ENCODE data around the gene ARFGAP3.

Gene ARFGAP3

DNA sequence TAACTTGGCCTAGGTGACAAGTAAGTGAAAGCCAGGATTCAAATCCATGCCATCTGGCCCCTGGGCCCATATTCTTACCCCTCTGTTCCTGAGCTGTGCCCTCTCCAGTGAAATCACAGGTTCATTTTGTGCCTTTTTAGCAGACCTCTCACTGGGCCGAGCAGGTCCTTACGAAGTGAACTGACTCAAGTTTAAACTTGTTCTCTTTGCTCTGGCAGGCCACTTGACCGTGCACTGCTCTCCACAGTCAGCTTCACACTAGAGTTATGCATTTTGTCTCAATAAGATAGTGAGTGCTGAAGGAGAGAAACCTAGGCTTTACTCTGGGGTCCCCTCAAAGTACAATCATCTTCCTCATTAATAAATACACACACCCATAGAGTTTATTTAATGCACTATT lies 40.7 kb downstream of the ARFGAP3 start:
- no peak for DNase-seq

DNA sequence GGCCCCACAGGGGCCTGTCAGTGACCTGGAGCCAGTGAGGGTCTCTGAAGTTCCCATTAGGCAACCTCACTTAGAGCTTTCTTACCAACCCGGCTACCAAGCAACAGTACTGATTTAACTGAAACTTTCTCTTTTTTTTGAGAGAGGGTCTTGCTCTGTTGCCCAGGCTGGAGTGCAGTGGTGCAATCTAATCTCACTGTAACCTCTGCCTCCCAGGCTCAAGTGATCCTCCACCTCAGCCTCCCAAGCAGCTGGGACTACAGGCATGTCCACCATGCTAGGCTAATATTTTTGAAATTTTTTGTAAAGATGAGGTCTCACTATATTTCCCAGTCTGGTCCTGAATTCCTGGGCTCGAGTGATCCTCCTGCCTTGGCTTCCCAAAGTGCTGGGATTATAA lies 42.5 kb downstream of the ARFGAP3 start:
- DNase-seq, result no peak

- no peak for DNase-seq
These were observed 42.9 kb downstream of the ARFGAP3 start for GRCh38 chr22:42814215-42814614.

DNA sequence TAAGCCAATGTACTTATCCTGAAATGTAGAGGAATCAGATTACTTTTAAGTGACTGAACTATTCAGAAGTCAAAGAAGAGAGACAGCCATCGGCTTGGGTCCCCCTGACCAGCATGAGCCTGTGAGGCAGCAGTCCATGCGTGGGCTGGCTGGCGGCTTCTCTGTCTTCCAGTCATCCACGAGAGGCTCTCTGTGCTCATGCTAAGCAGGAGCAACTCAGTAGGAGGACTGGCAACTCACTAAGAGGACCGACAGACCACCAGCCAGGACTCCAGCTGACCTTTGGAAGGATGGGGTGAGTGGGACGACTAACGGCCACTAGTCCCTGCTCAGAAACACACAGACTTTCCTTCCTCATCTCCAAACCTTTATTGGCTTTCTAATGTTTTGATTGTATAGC lies 43.6 kb downstream of the ARFGAP3 start:
- no peak for DNase-seq

DNA sequence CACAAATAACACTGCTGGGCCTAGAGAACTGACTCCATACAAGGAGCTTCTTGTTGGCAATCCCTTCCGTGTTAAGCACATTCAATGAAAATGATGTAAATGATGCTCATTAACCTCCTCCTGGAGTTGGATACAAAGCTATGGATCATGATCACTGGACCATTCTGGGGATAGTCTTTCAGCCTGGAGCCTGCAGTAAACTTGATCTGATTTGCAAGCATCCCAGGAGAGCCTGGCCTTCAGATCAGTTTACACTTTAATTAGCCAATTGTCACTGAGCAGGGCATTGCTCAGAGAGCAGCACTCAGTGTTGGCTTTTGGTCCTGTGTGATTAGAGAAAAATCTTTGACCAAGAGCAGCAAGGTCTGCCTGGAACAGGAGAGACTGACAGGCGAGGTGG lies 45.6 kb downstream of the ARFGAP3 start:
- DNase-seq, result no peak

DNA sequence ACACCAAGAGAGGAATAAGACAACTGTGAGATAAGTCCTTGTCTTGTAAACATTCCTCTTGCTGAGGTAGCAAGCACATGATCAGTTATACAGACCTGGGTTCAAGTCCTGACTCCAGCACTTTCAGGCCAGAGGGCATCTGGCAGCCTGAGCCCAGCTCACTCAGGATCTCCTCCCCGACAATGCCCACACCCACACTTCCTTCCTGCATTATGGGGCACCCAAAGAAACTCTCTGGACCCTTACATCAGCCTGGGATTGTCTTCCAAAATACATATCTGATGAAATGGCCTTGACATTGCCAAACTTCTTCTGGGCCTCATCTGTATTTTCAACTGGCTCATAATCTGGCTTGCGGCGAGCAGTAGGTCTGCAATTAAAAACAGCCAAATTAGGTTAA lies 48.6 kb downstream of the ARFGAP3 start:
- no peak for DNase-seq

GRCh38 chr22:42807185-42807584 lies 49.9 kb downstream of the ARFGAP3 start:
- DNase-seq, result no peak

GRCh38 chr22:42805998-42806830 lies 50.9 kb downstream of the ARFGAP3 start:
- no peak for DNase-seq

GRCh38 chr22:42805016-42805997 lies 51.8 kb downstream of the ARFGAP3 start:
- DNase-seq, result no peak

DNA sequence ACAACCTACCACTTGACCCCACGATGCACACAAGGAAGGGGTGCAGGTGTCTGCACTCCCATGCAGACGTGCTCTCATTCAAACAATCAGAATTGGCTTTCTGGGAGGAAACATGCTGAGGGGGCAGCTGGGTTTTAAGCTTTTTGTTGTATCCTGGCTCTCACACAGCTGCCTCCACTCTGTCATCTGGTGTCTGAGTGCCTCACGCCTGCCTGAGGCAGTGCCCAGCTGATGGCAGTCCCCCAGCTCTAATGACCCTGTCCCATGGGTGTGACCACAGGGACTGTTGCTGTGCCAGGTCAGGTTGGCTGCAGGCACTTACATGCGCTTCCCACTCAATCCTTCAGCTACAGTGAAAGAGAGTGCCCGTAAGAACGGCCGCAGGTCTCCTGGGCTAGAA lies 53.7 kb downstream of the ARFGAP3 start:
- DNase-seq, result no peak

DNA sequence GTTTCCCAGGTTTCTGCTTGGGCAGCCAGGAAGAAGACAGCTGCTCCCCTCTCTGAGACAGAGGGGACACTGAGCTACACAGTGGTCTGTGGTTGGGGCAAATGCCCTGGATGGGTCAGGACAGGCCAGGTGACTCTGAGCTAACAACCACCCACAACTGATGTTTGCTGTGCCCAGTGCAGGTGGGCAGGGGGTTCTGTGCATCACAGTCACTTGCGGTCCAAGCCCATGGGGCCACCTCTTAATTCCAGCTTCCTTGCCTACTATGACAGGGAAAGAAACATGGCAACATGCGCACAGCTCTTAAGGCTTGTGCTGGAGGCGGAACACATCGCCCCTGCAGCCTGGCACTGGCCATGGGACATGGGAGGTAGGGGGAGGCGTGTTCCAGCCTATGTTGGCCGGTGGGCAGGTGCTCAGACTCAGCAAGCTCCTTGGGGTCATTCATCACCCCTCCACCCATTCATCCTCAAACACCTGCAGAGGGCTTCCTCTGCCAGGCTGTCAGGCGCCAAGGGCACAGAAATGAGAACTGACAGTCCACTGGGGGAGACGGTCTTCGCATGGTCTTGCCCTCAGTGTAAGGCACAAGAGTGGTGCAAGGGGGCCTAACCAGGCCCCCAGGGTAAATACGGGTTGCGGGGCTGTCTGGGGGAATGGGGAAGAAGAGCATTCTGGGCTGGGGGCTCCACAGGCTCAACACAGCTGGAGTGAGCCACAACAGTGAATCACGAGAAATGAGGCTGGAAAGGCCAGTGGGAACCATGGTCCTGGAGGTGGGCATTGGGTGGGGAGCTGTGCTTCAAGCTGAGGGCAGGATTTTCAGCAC lies 55.6 kb downstream of the ARFGAP3 start:
- DNase-seq, result no peak

GRCh38 chr22:42800451-42801251 lies 56.4 kb downstream of the ARFGAP3 start:
- no peak for DNase-seq

GRCh38 chr22:42799461-42800405 lies 57.3 kb downstream of the ARFGAP3 start:
- no peak for DNase-seq

GRCh38 chr22:42799061-42799460 lies 58.0 kb downstream of the ARFGAP3 start:
- DNase-seq, result no peak

DNA sequence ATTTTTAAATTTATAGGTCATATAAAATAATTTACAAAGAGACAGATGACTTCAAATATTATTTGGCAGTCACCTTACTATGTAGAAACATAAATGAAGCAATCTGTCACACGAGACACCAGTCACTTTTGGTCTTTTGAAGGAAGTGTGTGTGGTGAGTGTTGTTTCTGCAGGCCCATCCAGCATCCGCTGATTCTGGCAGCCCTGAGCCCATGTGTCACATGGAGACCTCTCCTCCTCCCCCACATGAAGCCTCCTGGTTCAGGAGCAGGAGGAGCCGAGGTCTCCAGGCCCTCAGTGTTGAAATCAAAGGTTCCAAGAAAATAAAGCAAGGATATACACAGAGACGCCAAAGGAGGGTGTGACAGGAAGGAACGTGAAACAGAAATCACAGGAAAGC lies 60.1 kb downstream of the ARFGAP3 start:
- no peak for DNase-seq

- no peak for DNase-seq
These were observed 61.0 kb downstream of the ARFGAP3 start for GRCh38 chr22:42796081-42796480.

- DNase-seq, result no peak
These were observed 62.2 kb downstream of the ARFGAP3 start for GRCh38 chr22:42794551-42795510.

DNA sequence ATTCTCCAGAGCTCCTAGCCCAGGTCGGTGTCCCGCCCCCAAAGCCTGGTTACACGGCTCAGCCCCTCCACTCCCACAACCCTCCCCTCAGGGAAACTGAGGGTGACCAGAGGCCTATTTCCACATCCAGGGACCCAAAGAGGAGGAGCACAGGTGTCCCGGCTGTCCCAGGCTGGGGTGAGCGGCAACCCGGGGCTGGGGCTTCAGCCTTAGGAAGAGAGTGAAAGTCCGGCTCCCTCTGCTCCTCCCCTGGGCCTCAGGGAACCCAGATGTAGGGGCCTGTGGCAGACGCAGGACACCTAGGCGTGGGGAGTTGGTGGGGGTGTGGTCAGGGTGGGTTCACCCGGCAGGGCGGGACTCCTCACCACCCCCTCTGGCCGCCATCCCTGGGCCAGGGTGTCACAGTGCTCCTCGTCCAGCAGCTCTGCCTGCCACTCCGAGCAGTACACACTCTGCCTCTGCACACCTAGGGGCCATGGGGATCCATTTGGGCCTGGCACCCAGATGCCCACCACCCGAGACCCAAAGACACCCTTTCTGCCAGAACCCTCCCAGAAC lies 63.1 kb downstream of the ARFGAP3 start:
- no peak for DNase-seq

Data from activated CD4-positive, CD25-positive, alpha-beta regulatory T cell (primary cell).